GM12892 (cell line): Measurements from ENCODE around the gene PRKCSH.

Experiments used
- POLR2A ChIP-seq: IDR thresholded peaks from 2 replicates; pipeline ENCODE4 v1.6.1; 2011; ENCODE audit warnings: low read depth, low read length, control low read depth
- POLR2AphosphoS5 ChIP-seq: IDR thresholded peaks from 2 replicates; pipeline ENCODE4 v1.6.1; 2011; ENCODE audit warnings: low read depth, low read length, control low read depth

DNA sequence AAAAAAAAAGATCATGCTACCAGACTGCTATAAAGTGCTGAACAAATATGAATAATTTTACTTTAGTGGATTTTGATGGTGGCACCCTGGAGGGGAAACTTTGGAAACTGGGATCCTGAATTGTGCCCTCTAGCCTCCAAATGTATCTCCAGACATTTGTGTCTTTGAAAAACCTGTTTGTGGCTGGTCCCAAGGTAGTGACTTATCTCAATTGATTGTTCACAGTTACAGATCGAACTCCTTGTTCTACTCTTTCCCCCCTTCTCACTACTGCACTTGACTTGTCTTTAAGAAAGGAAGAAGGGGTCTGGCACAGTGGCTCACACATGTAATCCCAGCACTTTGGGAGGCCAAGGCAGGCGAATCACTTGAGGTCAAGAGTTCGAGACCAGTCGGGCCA is 26.8 kb upstream of the PRKCSH start:
- TF ChIP-seq POLR2A, result no peak
- no peak for TF ChIP-seq POLR2AphosphoS5
